GM12874 (cell line): ENCODE measurements around the gene SACS.

Experiments
- CTCF ChIP-seq: IDR thresholded peaks from 2 replicates; pipeline ENCODE4 v1.5.1; 2011; ENCODE audit warnings: low read depth, mild to moderate bottlenecking, control low read depth, low read length, moderate library complexity; ENCODE audit not compliant: insufficient read depth

The SACS gene, protein sequence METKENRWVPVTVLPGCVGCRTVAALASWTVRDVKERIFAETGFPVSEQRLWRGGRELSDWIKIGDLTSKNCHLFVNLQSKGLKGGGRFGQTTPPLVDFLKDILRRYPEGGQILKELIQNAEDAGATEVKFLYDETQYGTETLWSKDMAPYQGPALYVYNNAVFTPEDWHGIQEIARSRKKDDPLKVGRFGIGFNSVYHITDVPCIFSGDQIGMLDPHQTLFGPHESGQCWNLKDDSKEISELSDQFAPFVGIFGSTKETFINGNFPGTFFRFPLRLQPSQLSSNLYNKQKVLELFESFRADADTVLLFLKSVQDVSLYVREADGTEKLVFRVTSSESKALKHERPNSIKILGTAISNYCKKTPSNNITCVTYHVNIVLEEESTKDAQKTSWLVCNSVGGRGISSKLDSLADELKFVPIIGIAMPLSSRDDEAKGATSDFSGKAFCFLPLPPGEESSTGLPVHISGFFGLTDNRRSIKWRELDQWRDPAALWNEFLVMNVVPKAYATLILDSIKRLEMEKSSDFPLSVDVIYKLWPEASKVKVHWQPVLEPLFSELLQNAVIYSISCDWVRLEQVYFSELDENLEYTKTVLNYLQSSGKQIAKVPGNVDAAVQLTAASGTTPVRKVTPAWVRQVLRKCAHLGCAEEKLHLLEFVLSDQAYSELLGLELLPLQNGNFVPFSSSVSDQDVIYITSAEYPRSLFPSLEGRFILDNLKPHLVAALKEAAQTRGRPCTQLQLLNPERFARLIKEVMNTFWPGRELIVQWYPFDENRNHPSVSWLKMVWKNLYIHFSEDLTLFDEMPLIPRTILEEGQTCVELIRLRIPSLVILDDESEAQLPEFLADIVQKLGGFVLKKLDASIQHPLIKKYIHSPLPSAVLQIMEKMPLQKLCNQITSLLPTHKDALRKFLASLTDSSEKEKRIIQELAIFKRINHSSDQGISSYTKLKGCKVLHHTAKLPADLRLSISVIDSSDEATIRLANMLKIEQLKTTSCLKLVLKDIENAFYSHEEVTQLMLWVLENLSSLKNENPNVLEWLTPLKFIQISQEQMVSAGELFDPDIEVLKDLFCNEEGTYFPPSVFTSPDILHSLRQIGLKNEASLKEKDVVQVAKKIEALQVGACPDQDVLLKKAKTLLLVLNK (N-terminal part only)

GRCh38 chr13:23433171-23434153 lies at the start of gene SACS:
TSS of gene SACS (minus strand) at chr13:23433702. CDS start at chr13:23411239, 22,463 bp downstream.
- TF ChIP-seq CTCF = no peak

GRCh38 chr13:23480324-23480723 lies 46.8 kb upstream of the SACS start:
- no peak for TF ChIP-seq CTCF

GRCh38 chr13:23477101-23477500 lies 43.6 kb upstream of the SACS start:
- no peak for TF ChIP-seq CTCF

DNA sequence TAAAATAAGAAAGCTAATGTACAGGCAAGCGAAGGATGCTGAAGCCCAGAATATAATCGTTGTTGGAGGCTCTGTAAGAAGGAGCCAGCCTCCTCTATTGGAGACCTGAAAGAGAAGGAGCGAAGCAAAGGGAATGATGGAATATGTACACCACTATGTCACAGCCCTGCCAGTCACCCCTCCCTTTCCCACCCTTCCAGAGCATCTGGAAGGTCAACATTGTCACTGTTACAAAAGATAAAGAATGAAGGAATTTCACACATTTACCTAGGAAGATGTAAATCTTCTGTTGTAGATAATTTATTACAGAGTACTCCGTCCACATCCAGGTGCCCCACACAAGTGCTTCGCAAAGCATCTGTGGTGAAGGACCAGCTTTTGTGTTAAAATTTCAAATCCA lies 39.7 kb upstream of the SACS start:
- no peak for TF ChIP-seq CTCF

GRCh38 chr13:23472189-23472588 lies 38.7 kb upstream of the SACS start:
- no peak for TF ChIP-seq CTCF

- no peak for TF ChIP-seq CTCF
Observed at GRCh38 chr13:23470790-23471614, 37.5 kb upstream of the SACS start.
